HG02642 (cell line): ENCODE data around the gene CACNA2D2.

Experiments used
- ATAC-seq: cut with Tn5 transposase; IDR thresholded peaks from one replicate; pipeline ENCODE4 v1.9.1; 2021; ENCODE audit warnings: mild to moderate bottlenecking; ENCODE audit not compliant: unreplicated experiment, poor library complexity

Gene CACNA2D2

DNA sequence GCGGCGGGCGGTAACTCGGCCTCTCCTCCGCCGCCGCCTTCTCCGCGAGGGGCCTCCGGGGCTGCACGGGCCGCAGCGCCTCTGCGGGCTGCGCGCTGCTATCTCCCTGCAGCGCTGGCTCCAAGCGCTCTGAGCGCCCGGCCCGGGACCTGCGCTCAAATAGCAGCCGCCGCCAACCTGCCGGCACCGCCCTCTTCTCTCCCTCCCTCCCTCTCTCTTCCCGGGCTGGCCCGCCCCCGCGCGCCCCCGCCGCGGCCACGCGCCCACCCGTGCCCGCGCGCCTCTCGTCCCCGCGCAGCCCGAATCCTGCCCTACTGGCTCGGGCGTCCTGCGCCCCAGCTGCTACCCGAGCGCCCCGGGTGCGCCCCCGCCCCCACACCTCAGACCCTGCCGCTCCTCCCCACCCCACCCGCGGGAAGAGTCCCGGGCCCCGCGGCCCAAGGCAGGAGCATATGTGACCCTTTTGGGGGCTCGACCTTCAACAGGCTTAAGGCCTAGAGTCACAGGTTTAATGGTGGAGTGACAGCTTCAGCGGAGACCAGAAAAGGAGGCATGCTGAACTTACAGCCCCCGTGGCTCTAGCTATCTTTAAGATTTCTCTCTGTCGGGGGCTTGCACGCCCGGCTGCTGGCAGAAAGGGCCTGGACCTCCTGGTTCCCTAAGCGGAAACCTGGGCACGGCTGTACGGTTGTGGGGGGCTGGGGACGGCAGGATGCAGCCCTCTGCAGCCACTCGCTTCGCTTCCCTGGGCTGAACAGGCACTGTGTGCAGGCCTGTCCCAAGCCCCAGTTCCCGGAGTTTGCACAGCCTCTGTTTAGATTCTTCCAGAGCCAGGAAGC lies at the start of gene CACNA2D2:
Gene CACNA2D2 (minus strand): TSS at position 131 of the 839 bp plus-strand sequence. CDS start 211 bp downstream, outside the sequence.
- no peak for ATAC-seq

DNA sequence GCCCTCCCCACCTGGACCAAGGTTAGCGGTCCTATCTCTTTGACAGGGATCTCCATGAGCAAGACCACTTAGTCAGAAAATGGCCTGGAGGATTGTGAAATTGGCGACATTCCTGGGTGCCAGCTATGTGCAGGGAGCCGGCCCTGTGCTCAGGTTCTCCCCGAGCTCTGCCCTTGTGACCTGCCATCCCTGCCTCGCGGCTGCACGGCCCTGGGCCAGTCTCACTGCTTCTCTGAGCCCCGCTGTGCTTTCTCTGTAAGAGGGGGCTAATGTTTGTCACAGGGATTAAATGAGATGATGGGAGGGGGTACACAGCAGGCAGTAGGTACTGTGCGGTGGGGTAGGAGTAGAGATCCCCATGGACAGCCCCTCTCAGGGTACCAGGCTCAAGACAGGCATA lies 49.2 kb upstream of the CACNA2D2 start:
- ATAC-seq, result no peak

DNA sequence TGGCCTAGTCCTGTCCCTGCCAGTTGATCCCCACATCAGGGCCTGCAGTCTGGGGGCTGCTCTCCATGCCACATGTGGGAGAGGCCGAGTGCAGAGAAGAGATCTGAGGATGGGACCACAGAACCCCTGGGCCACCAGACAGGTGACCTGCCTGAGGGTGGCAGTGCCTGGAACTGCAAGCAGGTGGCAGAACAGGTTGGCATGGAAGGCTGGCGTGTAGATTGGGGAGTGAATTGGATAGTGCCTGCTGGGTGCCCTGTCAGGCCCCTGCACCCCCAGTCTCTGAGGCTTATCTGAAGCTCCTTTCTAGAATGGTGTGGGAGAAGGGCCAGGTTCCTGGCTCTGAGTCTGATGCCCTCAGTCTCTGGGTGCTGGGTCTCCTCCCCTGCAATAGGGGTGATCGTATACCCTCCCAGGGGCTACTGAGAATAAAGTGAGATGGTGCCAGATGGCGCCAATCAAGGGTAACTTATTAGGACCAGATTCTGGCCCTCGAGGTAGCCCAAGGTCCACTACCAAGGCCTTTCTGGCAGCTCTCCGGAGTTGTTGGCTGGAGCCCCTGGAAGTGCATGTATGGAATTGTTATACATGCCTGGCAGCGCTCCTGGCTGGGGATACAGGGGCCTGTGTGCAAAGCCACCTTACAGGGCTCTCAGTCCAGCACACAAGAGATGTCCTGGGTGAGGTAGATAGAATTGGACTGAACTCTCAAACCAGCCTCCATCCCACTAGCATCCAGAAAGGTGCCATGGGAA lies 48.4 kb upstream of the CACNA2D2 start:
- ATAC-seq, result no peak

DNA sequence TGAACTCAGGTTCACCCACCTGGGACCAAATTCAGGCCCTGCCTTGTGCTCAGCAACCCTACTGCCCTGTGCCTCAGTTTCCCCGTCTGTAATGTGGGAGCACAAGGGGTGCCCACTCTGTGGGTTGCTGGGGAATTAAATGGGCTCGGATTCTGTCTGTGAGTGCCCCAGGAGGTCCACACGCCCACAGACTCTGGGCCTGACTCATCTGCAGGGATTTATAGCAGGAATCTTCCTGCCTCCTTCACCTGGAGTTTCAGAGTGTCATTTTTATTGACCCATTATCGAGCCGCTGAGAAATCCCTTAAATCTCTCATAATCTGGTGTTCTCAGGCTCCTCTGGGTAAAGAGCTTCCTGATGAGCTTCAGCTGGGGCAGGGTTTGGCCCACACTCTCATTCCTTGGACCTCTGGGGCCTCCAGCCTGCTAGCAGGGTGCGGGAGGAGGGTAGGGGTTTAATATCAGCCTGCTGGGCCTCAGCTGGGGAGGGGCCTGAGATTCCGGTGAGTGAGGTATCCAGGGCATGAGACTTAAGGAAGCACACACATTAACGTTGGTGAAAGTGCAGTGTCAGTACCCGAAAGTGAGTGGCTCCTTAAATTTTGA lies 47.7 kb upstream of the CACNA2D2 start:
- ATAC-seq, result no peak

DNA sequence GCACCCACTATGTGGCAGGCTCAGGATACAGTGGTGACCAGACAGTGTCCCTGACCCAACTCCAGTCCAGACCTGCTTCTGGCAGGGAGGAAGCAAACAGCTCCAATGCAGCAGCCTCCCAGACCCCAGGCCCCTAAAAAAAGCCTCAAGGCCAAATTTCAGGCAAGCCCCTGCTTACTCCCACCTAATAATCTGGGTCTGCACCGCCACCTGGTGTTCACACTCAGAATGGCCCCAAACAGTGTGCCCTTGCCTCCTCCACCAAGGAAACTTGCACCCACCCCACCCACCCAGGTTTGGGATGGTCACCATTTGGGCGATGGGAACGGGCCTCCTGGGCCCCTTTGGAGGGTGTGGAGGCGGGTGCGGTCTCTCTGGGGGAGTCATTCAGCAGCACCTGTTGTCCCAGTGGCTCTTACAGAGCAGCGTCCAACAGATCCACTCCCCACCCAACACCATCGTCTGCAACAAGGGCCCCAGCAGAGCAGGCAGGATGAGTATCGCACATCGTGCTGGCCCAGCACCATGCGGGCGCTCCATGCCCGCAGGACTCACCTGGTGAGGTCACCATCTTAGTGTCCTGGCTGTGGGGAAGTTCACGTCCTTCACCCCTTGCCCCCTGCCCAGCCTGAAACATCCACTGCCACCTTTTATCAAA lies 46.8 kb upstream of the CACNA2D2 start:
- ATAC-seq, result no peak

DNA sequence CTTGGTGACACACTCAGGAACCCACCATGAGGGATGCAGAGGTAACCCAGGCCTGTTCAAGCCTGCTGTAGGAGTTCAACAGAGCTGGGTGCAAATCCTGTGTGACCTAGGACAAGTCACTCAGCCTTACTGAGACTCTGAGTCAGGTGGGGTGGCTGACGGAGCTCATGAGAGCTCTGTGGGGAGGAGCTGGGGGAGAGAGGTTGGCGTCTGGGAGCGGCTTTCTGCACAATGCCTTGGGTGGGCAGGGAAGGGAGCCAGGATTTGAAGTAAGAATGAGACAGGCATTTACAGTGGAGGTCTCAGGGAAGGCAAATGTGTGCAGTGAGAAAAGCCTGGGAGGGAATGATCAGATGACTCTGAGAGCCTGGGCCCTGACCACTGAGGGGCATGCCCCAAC lies 45.8 kb upstream of the CACNA2D2 start:
- ATAC-seq, result no peak

DNA sequence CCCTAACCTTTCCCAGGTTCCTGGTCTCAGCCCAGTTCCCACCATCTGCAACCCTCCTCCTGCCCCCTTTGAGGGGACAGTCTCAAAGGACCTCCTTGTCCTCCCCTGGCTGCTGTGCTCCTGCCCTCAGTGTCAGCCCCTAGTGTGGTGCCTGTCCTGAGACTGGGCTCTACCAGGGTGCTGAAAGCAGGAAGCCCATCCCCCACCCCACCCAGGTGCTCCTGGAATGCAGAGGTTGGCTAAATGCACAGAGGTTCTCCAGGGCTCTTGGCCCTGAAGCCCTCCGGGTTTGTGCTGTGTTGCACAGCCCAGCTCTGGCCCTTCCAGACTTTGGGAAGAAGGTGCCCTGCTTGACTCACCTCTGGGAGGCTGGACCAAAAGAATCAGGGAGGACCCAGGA lies 42.3 kb upstream of the CACNA2D2 start:
- ATAC-seq, result no peak

DNA sequence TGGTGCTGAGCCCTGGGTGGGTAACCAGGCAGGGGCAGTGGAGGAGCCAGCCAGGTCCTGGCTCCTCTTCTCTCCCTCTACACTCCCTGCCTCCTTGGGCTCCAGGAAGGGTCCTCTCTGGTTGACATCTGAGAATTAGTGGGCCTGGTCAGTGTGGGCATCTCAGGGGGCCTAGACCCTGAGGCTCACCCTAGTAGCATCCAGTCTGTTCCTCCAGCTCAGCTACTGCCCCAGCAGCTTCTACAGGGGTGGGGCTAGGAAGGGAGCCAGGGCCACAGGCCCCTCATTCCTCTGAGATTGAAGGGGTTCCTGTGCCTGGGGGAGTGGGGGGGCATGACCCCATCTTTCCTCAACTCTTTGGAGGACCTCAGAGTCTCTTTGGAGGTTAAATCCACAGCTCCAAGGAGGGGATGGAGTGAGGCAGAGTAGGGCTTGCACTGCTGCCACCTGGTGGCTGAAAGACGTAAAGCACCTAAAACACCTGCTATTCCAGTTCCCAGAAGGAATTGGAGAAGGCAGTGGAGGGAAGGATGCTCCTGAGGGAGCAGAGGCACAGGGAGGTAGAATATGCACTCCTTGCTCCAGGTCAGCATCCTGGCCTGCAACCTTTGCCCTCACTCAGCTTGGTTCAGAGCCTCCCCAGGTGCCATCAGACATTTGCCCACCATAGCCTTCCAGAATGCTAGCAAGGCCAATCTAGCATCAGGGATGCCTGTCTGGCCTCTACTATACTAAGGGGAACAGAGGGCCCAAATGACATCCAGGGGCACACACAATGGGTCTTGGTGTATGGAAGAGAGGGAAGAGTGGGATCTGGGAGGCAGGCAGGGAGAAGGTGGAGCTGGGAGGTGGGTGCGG lies 39.0 kb upstream of the CACNA2D2 start:
- ATAC-seq, result no peak

DNA sequence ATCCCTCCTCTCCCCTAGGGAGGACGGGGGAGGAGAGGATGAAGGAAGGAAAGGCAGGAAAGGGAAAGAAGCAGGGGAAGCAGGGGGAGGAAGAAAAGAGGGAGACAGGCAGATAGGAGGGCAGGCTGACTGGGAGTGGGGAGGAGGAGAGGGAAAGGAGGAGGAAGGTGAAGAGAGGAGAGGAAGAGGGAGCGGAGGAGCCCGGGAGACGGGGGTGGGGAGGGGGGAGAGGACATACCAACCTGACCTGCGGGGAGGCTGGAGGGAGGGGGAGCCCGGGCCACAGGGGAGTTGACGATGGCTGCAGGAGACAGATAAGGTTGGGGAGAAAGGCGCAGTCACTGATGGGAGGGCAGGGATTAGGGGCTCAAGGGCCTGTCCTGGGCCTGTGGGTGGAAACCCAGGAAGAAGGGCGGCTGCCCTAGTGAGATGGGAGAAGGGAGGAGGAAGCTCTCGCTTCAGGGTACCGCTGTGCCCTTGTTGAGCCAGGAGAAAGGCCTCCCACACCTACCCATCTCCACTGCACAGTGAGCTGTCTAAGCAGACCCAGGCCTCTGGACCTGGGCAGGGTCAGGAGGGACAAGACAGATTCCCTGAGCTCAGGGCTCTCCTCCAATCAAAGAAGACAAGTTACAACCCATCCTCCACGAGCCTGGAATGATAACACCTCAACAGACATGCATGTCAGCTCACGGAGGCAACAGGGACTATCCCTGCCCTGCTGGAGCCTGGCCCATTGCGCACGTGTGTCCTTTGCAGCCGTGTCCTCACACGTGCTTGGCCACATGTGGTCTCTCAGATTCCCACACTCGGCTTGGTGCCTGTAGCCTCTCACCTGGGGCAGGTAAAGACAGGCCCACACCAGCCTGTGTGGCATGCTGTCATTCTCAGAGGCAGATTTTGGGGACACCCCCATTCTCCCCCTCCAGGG lies 36.2 kb upstream of the CACNA2D2 start:
- no peak for ATAC-seq

DNA sequence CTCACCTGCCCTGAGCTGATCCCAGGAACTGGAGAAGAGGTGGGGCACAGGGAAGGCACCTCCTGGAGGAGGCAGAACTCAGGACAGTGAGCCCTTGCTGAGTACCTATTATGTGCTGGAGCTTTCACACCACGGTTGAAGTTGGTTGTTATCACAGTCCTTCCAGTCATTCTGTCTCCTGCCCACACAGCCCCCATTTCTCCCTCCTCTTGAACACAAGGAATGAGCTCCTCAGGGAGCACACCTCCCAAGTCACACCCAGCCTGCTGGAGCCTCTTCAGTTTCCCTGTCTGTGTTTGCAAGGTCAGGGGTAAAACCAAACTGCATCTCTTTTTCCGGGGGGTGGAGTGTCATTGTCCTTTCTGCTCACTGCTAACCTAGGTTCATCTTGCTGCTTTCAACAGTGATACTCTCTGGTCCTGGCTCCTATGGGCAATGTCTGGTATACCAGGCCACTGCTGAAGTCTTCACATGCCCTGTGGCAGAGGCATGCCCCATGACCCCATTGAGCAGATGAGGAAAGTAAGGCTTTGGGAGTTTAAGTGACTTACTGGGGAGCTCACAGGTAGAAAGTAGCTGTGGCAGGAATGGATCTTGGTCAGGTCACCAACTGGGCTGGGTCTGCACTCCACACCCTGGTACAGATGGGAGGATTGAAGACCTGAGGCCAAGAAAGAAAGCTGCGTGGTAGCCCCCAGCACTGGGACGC lies 34.1 kb upstream of the CACNA2D2 start:
- no peak for ATAC-seq

DNA sequence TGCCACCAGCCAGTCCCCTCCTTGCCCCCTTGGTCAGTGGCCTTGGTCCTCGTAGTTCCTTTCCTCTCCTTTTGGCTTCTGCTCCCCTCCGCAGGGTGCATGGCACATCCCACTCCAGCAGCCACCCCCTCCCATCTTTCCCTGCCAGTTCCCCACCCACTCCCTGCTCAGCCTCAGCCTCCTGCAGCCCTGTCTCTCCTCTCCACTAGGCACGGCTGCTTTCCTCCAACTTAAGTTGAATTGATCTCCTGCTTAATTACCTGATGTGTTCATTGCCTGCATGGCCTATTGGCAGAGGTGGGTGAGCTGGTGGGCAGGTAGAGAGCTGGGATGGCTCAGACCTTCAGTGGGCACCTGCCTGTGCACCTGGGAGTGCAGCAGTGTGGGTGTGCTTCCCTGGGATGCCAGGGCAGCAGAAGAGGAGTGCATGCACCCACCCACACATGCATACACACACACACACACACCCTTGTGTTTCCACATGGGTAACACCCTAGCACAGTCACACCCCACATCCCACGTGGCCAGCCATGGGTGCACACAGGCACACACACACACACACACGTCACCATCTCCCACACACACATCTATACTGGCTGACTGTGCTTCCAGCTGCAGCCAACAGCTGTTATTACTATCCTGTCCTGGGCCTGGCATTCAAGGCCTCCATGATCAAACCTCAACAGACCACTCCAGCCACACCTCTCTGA lies 33.2 kb upstream of the CACNA2D2 start:
- ATAC-seq, result no peak

DNA sequence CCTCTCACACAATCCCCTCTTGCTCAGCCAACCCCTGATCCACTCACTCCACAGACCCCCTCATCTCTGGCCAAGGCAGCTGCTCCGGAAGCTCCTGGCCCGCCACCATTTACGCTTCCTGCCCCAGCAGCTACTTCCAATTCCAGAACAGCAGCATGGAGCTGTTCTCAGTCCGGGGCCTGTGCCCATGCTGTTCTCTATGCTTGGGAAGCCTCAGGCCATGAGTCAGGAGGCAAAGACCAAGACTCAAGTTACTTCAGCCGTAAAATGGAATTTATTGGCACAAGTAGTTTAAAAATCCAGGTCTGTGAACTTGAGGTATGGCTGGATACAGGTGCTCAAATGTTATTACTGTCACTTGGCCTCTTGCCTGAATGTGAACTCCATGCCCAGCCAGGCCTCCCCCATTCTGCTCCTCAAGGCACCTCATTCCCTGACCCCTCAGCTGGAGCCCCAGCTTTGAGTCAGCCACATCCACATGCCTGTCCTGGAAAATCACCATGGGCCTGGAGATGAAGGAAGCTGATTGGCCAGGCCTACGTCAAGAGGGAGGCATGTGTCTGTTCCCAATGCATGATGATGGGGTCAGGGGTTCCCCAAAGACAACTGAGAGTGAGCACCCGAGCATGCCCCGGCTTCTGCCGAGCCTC lies 31.4 kb upstream of the CACNA2D2 start:
- ATAC-seq, result no peak

DNA sequence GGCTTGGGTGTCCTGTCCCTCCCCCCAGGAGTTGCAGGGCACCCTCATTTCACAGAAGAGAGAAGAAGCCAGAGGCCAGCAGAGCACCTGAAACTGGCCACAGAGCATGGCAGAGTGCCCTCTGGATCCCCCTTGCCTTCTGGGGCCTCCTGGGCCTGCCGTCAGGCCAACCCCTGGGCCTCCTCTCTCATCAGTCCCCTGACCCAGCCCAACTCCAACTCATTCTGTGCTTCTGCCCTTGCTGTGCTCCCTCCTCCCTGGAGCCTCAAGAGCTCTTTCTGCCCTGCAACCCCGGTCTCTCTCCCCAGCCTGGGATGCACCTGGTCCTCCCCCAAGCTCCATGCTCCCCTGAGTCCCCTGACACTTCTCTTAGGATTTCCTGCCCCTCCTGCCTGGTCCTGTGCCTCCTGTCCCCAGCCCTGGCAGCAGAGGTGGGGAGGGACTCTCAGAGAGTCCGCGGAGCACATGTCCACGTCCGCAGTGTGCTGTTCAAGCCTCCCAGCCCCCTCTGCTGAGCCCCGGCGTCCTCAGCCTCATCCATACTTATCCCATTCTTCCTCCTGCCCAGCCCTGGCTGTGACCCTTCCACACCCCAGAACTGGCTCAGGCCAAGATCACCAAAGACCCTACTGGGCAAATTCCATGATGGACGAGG lies 30.5 kb upstream of the CACNA2D2 start:
- ATAC-seq, result no peak

DNA sequence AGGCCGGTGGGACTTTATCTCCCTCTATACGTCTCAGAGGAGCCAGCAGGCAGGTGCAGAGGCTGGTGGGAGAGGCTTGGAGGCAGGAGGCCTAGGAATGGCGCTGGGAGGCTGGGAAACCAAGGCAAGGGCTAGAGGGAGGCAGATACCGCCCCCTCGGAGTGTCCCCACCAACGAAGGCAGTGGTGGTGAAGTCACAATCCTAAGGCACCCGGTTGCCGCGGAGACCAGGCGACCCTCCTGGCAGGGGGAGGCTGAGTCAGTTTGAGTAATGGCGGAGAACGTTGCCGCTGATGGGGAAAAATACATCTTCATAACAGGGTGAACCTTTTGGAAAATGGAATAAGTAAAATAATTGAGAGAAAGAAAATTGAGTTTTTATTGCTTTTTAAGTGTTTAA lies 29.9 kb upstream of the CACNA2D2 start:
- no peak for ATAC-seq

DNA sequence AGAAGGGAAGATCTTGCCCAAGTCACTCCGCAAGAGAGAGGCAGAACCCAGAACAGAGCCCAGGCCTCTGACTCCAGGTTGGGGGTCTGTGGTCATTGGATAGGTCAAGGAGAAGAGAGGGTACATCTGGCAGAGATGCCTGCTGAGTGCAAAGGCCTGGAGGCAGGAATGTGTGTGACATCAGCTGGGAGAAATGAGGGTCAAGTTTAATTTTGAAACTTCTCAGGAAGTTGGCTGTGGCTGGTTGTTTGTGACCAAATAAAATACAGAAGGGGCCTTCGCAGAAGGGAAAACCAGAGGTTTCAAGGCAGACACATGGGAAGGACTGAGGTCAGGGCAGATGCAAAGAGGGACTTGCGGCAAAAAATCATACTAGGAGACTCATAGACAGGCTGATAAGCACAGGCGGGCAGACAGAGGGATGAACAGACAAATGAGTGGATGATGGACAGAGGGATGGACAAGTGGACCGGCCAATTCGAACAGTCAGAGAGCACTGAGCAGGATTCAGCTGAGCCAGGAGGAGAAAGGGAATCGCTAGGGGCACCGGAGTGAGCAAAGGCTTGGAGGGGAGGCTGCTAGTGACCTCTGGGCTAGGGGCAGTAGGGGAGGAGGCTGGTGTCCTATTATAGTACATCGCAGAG lies 28.8 kb upstream of the CACNA2D2 start:
- no peak for ATAC-seq

DNA sequence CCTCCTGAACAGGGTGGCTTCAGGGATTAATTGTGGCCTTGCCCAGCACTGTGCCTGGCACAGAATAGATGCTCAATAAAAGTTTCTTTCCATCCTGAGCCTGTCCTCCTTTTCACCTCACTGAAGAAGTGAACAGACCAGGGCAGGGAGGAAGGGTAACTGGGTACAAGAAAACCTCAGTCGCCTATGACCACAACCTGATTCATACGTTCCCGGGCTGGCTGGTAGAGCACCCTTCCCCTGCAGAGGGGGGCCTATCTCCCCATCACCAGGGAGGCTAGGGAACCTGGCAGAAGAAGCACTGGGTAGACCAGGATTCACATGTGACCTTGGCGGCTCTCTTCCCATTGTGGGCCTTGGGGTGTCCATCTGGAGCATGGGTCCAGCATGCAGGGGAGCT lies 27.8 kb upstream of the CACNA2D2 start:
- no peak for ATAC-seq
